AG04450 (cell line): ENCODE measurements around the gene TNFRSF18. TPM values are rescaled to one million over a fixed set of nuclear protein-coding genes. Genes with fewer than 3 reads are reported as not detected.

Source experiments
- CTCF ChIA-PET: fragments of 300-600, 350-600 bp; formaldehyde crosslinking; extraction: SDS; loops from one replicate; lab custom pipeline; 2022; ENCODE audit warnings: antibody characterized with exemption, inconsistent platforms; lab: Charles Lee
- POLR2A ChIA-PET: fragments of 350-600 bp; formaldehyde crosslinking; extraction: SDS; loops from one replicate; lab custom pipeline; 2021; ENCODE audit warnings: antibody characterized with exemption, inconsistent platforms; lab: Yijun Ruan, JAX
- DNase-seq: peaks from one replicate; pipeline ENCODE4 v3.0.0-alpha.2; 2011; ENCODE audit warnings: low read depth, low spot score
- H3K27ac ChIP-seq: one replicate; pipeline ENCODE4 v1.5.1; 2012; ENCODE audit warnings: low read depth, low read length, control low read depth
- H3K27me3 ChIP-seq: one replicate; pipeline ENCODE4 v1.6.0; 2012; ENCODE audit warnings: low read length; ENCODE audit not compliant: control insufficient read depth, insufficient read depth
- H3K4me3 ChIP-seq: 2 replicates; pipeline ENCODE4 v1.5.1; 2011; ENCODE audit warnings: mild to moderate bottlenecking, low read depth, low read length, control low read depth
- H3K9me3 ChIP-seq: 2 replicates; pipeline ENCODE4 v1.5.1; 2012; ENCODE audit warnings: low read length; ENCODE audit not compliant: control insufficient read depth, insufficient read depth
- CTCF ChIP-seq: IDR thresholded peaks from 2 replicates; pipeline ENCODE4 v1.5.1; 2011; ENCODE audit warnings: low read depth, low read length, control low read depth, inconsistent platforms
- polyA plus RNA-seq: library from polyadenylated mRNA; depleted of rRNA; stranded (reverse); fragments of >200 nt; gene quantifications from 2 replicates; pipeline ENCODE4 v1.2.3, GENCODE V29; 2011

TNFRSF18 gene
- polyA plus RNA-seq, 1 experiment = 1.0 TPM

DNA sequence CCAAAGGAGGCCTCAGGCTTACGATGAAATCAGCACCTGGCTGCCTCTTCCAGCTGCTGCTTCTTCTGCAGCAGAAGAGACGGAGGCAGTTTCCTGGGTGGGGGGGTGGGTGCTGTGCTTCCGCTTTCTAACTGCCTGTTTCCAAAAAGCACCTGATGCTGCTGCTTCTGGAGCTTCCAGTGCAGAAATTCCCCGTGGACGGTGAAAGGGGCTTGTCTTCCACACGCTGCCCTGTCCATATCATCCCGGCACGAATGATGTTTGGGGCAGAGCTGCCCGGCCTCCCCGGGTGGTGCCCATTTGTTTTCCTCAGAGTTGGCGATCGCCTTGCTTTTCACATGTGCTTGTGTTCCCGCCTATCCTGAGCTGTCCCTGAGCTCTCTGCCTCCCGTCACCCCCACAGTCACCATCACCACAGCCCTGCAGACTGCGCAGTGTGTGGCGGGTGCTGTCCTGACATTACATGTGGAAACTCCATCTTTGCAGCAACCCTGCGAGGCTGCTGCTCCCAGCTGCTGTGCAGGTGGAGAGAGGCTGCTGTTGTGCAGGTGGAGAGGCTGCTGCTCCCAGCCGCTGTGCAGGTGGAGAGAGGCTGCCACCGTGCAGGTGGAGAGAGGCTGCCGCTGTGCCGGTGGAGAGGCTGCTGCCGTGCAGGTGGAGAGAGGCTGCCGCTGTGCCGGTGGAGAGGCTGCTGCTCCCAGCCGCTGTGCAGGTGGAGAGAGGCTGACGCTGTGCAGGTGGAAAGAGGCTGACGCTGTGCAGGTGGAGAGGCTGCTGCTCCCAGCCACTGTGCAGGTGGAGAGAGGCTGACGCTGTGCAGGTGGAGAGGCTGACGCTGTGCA is 30.9 kb downstream of the TNFRSF18 start:
- no peak for DNase-seq
- no peak for TF ChIP-seq CTCF
- CTCF ChIA-PET = no interaction called here
- H3K27ac ChIP-seq = no peak overlapping the region
- H3K9me3 ChIP-seq = peaks cover 16% of the 10 kb centered on the region
- H3K4me3 ChIP-seq = no peak overlapping the region
- POLR2A ChIA-PET = no interaction called here
- H3K27me3 ChIP-seq = peaks cover 65% of the 10 kb centered on the region

GRCh38 chr1:1173793-1174415 is 32.5 kb downstream of the TNFRSF18 start, which contains the start of gene TTLL10:
Gene TTLL10, plus strand, starts transcription at chr1:1173880. Its CDS starts 5,336 bp downstream, at chr1:1179216.
- no peak within 1 kb of the TSS for H3K4me3 ChIP-seq
- H3K9me3 ChIP-seq = peaks cover 16% of the 10 kb centered on the region
- H3K27ac ChIP-seq = no peak within 1 kb of the TSS
- no peak for TF ChIP-seq CTCF
- no peak for DNase-seq
- H3K27me3 ChIP-seq = peaks cover 75% of the 10 kb centered on the region
- ChIA-PET POLR2A (no interaction called here), CTCF (no interaction called here)

DNA sequence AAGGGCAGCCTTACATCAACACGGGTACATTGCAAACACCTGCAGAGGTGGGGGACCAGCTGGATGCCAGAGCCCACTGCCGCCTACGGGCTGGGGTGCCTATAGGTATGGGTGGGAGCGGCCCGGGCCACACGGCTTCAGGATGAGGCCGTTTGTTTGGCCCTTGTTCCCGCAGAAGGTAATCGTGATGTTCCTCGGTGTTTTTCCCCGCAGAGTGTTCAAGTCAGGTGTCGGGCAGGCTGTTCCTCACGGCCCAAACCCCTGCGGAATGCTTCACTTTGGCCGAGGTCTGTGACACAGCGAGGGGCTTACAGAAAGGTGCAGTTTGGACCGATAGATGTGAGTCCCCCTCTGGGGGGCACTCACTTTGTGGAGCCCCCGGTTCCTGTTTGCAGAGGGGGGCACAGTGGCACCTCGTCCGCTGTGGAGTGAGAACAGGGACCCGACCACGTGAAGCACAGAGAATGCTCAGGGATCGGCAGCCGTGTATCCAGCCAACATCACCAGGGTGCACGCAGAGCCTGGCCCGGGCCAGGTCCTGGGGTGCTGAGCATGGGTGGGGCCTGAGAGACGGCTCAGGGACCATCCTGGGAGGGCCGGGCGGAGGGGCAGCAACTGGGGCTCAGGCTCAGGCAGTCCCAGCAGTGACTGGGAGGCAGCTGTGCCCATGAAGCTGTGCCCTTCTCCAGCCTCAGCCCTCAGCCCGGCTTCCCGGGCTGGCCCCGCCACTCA is 33.2 kb downstream of the TNFRSF18 start:
- ChIA-PET POLR2A (no interaction called here), CTCF (no interaction called here)
- no peak overlapping the region for H3K27ac ChIP-seq
- H3K4me3 ChIP-seq = no peak overlapping the region
- H3K9me3 ChIP-seq = peaks cover 16% of the 10 kb centered on the region
- DNase-seq = no peak
- no peak for TF ChIP-seq CTCF
- peaks cover 78% of the 10 kb centered on the region for H3K27me3 ChIP-seq

GRCh38 chr1:1171546-1172340 is 34.6 kb downstream of the TNFRSF18 start:
- TF ChIP-seq CTCF = no peak
- peaks cover 16% of the 10 kb centered on the region for H3K9me3 ChIP-seq
- peaks cover 69% of the 10 kb centered on the region for H3K27me3 ChIP-seq
- ChIA-PET CTCF (no interaction called here), POLR2A (no interaction called here)
- H3K4me3 ChIP-seq = no peak overlapping the region
- H3K27ac ChIP-seq = no peak overlapping the region
- DNase-seq = no peak
